ENCODE data around the gene TRPT1. TPM values are rescaled to one million over a fixed set of nuclear protein-coding genes. Genes with fewer than 3 reads are reported as not detected.

The TRPT1 gene
- total RNA-seq = 53.6 and 65.7 TPM in 2 replicates

GRCh38 chr11:64225608-64226506, at the start of gene TRPT1, which contains the start of gene NUDT22:
TSS of gene TRPT1 (minus strand) at chr11:64226186. CDS start at chr11:64225860, 326 bp downstream.
TSS of gene NUDT22 (plus strand) at chr11:64226274. CDS start at chr11:64226653, 379 bp downstream.

GRCh38 chr11:64251016-64251752, 25.2 kb upstream of the TRPT1 start, which contains the start of gene PLCB3:
TSS of gene PLCB3 (plus strand) at chr11:64251530. CDS start at chr11:64251650, 120 bp downstream.

GRCh38 chr11:64246871-64247728, 21.1 kb upstream of the TRPT1 start, which contains the start of gene PPP1R14B:
TSS of gene PPP1R14B (minus strand) at chr11:64246943. CDS start at chr11:64246673, 270 bp downstream.

GRCh38 chr11:64240435-64241240, 14.7 kb upstream of the TRPT1 start, which contains the start of gene FKBP2:
TSS of gene FKBP2 (plus strand) at chr11:64241095. CDS start at chr11:64242388, 1,293 bp downstream.

GRCh38 chr11:64233913-64234586, 8.1 kb upstream of the TRPT1 start, which contains the start of gene VEGFB:
TSS of gene VEGFB (plus strand) at chr11:64234584. CDS start at chr11:64234834, 250 bp downstream.

GRCh38 chr11:64230171-64230984, 4.4 kb upstream of the TRPT1 start, which contains the start of gene DNAJC4:
TSS of gene DNAJC4 (plus strand) at chr11:64230548. CDS start at chr11:64230855, 307 bp downstream.

GRCh38 chr11:64206457-64207255, 19.3 kb downstream of the TRPT1 start, which contains the start of gene FERMT3:
TSS of gene FERMT3 (plus strand) at chr11:64206721. CDS start at chr11:64207365, 644 bp downstream.

GRCh38 chr11:64185693-64186491, 40.1 kb downstream of the TRPT1 start, which contains the start of gene STIP1:
TSS of gene STIP1 (plus strand) at chr11:64186171. CDS start at chr11:64186262, 91 bp downstream.

Other genes with a start within 250 kb of the TRPT1 start
- gene OTUB1, start 239.7 kb downstream of the TRPT1 start, total RNA-seq = 111 and 116 TPM in 2 replicates
- gene FLRT1, start 190.3 kb downstream of the TRPT1 start, total RNA-seq = under 0.01 TPM in 1 of 2 replicates, not detected in the other
- gene MACROD1, start 60.1 kb downstream of the TRPT1 start, total RNA-seq = 9.5 and 11.9 TPM in 2 replicates
- gene STIP1, start 40.0 kb downstream of the TRPT1 start, total RNA-seq = 162 and 197 TPM in 2 replicates
- gene FERMT3, start 19.5 kb downstream of the TRPT1 start, total RNA-seq = 6.7 and 7.2 TPM in 2 replicates
- 82.2 and 116 TPM in 2 replicates for gene NUDT22, start 88 bp upstream of the TRPT1 start, total RNA-seq
- gene DNAJC4, start 4.4 kb upstream of the TRPT1 start, total RNA-seq = 9.2 and 10.7 TPM in 2 replicates
- 25.0 and 29.7 TPM in 2 replicates for gene VEGFB, start 8.4 kb upstream of the TRPT1 start, total RNA-seq
- gene FKBP2, start 14.9 kb upstream of the TRPT1 start, total RNA-seq = 89.9 and 101 TPM in 2 replicates
- 249 and 269 TPM in 2 replicates for gene PPP1R14B, start 20.8 kb upstream of the TRPT1 start, total RNA-seq
- 39.7 and 44.1 TPM in 2 replicates for gene PLCB3, start 25.3 kb upstream of the TRPT1 start, total RNA-seq
- gene BAD, start 58.5 kb upstream of the TRPT1 start, total RNA-seq = 77.8 and 124 TPM in 2 replicates
- 9.9 and 23.9 TPM in 2 replicates for gene GPR137, start 59.7 kb upstream of the TRPT1 start, total RNA-seq
- 0.35 TPM in 1 of 2 replicates, not detected in the other for gene KCNK4, start 65.1 kb upstream of the TRPT1 start, total RNA-seq
- not detected in 2 replicates for gene CATSPERZ, start 74.2 kb upstream of the TRPT1 start, total RNA-seq
- 21.0 and 31.5 TPM in 2 replicates for gene ESRRA, start 79.3 kb upstream of the TRPT1 start, total RNA-seq
- gene TRMT112, start 91.4 kb upstream of the TRPT1 start, total RNA-seq = 360 and 392 TPM in 2 replicates
- gene PRDX5, start 91.9 kb upstream of the TRPT1 start, total RNA-seq = 405 and 406 TPM in 2 replicates
- 1.2 and 5.5 TPM in 2 replicates for gene CCDC88B, start 114.0 kb upstream of the TRPT1 start, total RNA-seq
- 60.1 and 60.8 TPM in 2 replicates for gene RPS6KA4, start 133.0 kb upstream of the TRPT1 start, total RNA-seq